ENCODE data around the gene PCDHA4. TPM values are rescaled to one million over a fixed set of nuclear protein-coding genes. Genes with fewer than 3 reads are reported as not detected.
"Not testable (repeated sequence)": the region's sequence is repeated elsewhere in the genome, so short reads cannot be mapped to it uniquely, and the experiment has no call there.

The PCDHA4 gene
- total RNA-seq, 1 donor from 2014 or later: 0.59 TPM

DNA sequence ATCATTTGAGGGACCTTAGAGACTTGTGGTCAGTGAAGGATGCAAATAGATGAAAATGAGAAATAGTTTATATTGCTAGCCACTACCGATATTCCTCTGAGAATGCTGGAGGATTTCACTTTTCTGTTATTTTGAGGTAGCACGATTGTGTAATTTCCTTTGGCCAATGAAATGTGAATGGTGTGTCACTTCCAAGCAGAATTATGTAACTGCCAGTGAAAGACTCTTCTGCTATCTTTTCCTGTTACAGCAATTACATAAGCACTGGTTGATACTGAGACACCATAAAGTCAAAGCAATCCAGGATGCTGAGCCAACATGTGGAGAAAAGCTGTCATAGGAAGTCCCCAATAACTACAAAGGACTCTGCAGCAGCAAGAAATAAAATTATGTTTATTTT is 15.8 kb upstream of the PCDHA4 start:
- ATAC-seq: no peak
- TF ChIP-seq, protein P1, sequence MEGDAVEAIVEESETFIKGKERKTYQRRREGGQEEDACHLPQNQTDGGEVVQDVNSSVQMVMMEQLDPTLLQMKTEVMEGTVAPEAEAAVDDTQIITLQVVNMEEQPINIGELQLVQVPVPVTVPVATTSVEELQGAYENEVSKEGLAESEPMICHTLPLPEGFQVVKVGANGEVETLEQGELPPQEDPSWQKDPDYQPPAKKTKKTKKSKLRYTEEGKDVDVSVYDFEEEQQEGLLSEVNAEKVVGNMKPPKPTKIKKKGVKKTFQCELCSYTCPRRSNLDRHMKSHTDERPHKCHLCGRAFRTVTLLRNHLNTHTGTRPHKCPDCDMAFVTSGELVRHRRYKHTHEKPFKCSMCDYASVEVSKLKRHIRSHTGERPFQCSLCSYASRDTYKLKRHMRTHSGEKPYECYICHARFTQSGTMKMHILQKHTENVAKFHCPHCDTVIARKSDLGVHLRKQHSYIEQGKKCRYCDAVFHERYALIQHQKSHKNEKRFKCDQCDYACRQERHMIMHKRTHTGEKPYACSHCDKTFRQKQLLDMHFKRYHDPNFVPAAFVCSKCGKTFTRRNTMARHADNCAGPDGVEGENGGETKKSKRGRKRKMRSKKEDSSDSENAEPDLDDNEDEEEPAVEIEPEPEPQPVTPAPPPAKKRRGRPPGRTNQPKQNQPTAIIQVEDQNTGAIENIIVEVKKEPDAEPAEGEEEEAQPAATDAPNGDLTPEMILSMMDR (IDR thresholded peaks at IDR 0.05): no peak
- peaks cover 42% of the 10 kb centered on the region for H3K9me3 ChIP-seq
- no peaks in the 10 kb centered on the region for H3K4me1 ChIP-seq
- peaks cover 17% of the 10 kb centered on the region for H3K27me3 ChIP-seq (ENCODE audit: low read depth)
- H3K36me3 ChIP-seq: no peaks in the 10 kb centered on the region
- intact Hi-C loops (cut with DNase I): no loop called here
- no peak for DNase-seq
- H3K27ac ChIP-seq: no peak overlapping the region
- H3K4me3 ChIP-seq: no peak overlapping the region

DNA sequence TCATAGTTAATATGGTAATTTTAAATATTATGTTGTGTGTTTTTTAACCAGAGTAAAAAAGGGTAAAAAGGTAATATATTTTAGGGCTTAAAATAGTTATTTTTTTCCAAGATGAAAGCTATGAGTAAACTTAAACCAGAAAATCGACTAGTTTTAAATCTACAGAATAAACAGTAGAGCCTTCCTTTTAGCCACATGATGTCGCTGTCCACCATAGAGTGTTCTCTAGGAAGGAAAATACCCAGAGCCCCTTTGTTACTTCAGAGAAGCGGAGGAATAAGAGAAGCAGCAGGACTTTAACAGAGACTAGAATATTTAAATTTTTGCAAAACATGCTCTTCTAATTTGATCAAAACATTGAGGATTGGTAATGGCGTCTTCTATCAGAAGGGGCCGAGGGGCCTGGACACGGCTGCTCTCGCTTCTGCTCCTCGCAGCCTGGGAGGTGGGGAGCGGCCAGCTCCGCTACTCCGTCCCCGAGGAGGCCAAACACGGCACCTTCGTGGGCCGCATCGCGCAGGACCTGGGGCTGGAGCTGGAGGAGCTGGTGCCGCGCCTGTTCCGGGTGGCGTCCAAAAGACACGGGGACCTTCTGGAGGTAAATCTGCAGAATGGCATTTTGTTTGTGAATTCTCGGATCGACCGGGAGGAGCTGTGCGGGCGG is 12.1 kb upstream of the PCDHA4 start, which contains the start of gene PCDHA2:
PCDHA2 (plus strand) TSS at position 258 of the 664 bp plus-strand sequence.
- intact Hi-C loops (cut with DNase I): no loop called here
- Histone ChIP-seq H3K27ac (no peak within 1 kb of the TSS), H3K36me3 (no peaks in the 10 kb centered on the region), H3K4me1 (no peaks in the 10 kb centered on the region), H3K27me3 (ENCODE audit: low read depth) (no peaks in the 10 kb centered on the region), H3K4me3 (peak within 1 kb of the TSS; percentile 17), H3K9me3 (peaks cover 30% of the 10 kb centered on the region)
- ATAC-seq: no peak
- no peak for DNase-seq
- TF ChIP-seq, protein P1 (IDR thresholded peaks at IDR 0.05): no peak

DNA sequence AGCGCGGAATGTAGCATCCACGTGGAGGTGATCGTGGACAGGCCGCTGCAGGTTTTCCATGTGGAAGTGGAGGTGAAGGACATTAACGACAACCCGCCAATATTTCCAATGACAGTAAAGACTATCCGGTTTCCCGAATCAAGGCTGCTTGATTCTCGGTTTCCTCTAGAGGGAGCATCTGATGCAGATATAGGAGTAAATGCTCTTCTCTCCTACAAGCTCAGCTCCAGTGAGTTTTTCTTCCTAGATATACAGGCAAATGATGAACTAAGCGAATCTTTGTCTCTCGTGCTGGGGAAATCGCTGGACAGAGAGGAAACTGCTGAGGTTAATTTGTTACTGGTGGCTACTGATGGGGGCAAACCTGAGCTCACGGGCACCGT is 11.6 kb upstream of the PCDHA4 start:
- intact Hi-C loops (cut with DNase I): no loop called here
- Histone ChIP-seq H3K4me3 (peak overlapping the region; percentile 17), H3K36me3 (no peaks in the 10 kb centered on the region), H3K4me1 (no peaks in the 10 kb centered on the region), H3K9me3 (peaks cover 30% of the 10 kb centered on the region), H3K27ac (no peak overlapping the region), H3K27me3 (ENCODE audit: low read depth) (no peaks in the 10 kb centered on the region)
- TF ChIP-seq, protein P1 (IDR thresholded peaks at IDR 0.05): no peak
- ATAC-seq (no peak), DNase-seq (no peak)

GRCh38 chr5:140796072-140796717 is 10.7 kb upstream of the PCDHA4 start:
- H3K9me3 ChIP-seq: peaks cover 25% of the 10 kb centered on the region
- ATAC-seq; DNase-seq; H3K36me3 ChIP-seq; intact Hi-C loops (cut with DNase I); H3K4me3 ChIP-seq; H3K27ac ChIP-seq; H3K27me3 ChIP-seq (ENCODE audit: low read depth); H3K4me1 ChIP-seq: not testable (repeated sequence)

- DNase-seq (no peak), ATAC-seq (no peak)
- TF ChIP-seq, protein P1 (IDR thresholded peaks at IDR 0.05): no peak
- Histone ChIP-seq H3K4me1 (no peaks in the 10 kb centered on the region), H3K27ac (no peak overlapping the region), H3K36me3 (no peaks in the 10 kb centered on the region), H3K4me3 (no peak overlapping the region), H3K9me3 (peaks cover 28% of the 10 kb centered on the region), H3K27me3 (ENCODE audit: low read depth) (no peaks in the 10 kb centered on the region)
- intact Hi-C loops (cut with DNase I): no loop called here
These were observed 10.2 kb upstream of the PCDHA4 start for GRCh38 chr5:140796718-140797095.

DNA sequence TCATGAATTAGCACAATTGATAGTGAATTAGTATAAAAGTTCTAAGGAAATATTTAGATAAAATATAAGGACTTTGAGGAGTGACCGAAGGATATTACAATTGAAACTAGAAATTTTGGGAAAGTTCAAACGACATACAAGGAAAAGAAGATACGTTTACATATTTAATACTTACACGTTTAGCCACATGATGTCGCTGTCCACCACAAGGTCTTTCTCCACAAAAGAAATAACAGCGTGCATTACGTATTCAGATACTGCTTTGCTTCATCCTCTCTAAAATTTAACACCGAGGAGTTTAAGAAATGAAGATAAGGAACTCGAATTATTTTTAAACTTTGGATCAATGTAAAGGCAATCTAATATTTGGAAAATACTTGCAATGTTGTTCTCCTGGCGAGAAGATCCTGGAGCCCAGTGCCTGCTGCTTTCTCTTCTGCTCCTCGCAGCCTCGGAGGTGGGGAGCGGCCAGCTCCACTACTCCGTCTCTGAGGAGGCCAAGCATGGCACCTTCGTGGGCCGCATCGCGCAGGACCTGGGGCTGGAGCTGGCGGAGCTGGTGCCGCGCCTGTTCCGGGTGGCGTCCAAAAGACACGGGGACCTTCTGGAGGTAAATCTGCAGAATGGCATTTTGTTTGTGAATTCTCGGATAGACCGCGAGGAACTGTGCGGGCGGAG is 5.9 kb upstream of the PCDHA4 start, which contains the start of gene PCDHA3:
PCDHA3 (plus strand) TSS at position 242 of the 678 bp plus-strand sequence.
- Histone ChIP-seq H3K4me1 (no peaks in the 10 kb centered on the region), H3K4me3 (peak within 1 kb of the TSS; percentile 39), H3K9me3 (peaks cover 35% of the 10 kb centered on the region), H3K27me3 (ENCODE audit: low read depth) (peaks cover 16% of the 10 kb centered on the region), H3K36me3 (no peaks in the 10 kb centered on the region), H3K27ac (no peak within 1 kb of the TSS)
- no peak for ATAC-seq
- TF ChIP-seq, protein P1 (IDR thresholded peaks at IDR 0.05): no peak
- intact Hi-C loops (cut with DNase I): no loop called here
- no peak for DNase-seq

All from lower lobe of right lung (tissue), 2 donors.